Measurements from ENCODE around the gene CEP68.
"Not testable (repeated sequence)": the region's sequence is repeated elsewhere in the genome, so short reads cannot be mapped to it uniquely, and the experiment has no call there.

CEP68 gene, protein sequence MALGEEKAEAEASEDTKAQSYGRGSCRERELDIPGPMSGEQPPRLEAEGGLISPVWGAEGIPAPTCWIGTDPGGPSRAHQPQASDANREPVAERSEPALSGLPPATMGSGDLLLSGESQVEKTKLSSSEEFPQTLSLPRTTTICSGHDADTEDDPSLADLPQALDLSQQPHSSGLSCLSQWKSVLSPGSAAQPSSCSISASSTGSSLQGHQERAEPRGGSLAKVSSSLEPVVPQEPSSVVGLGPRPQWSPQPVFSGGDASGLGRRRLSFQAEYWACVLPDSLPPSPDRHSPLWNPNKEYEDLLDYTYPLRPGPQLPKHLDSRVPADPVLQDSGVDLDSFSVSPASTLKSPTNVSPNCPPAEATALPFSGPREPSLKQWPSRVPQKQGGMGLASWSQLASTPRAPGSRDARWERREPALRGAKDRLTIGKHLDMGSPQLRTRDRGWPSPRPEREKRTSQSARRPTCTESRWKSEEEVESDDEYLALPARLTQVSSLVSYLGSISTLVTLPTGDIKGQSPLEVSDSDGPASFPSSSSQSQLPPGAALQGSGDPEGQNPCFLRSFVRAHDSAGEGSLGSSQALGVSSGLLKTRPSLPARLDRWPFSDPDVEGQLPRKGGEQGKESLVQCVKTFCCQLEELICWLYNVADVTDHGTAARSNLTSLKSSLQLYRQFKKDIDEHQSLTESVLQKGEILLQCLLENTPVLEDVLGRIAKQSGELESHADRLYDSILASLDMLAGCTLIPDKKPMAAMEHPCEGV

DNA sequence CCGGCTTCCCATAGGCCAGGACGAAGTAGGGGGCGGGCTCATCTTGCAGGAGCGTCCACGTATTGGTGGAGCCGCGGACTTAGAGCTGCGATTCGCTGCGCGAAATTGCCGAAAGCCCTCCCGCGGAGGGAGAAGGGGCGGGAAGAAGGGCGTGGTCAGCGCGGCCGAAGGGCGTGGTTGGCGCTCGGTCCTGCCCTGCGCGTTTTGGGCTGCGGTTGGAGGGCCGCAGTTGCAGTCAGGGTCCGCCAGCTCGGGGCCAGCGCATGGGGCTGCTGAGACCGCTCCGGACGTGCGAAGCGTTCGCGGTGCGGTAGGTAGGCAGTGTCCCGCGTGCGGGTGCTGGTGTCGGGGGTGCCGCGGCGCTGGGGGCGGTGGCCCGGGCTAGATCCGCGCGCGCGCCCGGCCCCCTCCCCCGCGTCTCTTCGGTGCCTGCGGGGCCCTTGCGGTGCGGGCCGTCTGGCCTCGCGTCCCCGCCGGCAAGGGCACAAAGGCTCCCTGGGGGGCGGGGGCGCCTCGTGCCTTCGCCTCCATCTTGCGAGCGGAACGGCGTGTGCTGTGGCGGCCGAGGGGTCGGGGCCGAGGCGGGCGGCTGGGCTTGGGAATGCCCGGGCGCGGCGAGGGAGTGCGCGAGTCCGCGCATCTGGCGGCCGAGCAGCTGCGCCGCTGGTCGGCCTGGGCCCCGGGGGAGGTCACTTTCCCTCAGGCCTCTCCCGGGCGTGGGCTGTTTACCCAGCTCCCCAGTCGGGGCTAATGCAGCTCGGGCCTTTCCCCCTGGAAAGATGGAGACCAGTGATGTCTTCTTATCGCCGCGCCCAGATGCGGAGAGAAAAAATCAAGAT lies at the start of gene CEP68:
CEP68 (plus strand) TSS at position 202 of the 839 bp plus-strand sequence. CDS start 13,029 bp downstream, outside the sequence.
- peak; percentile 96 for DNase-seq

DNA sequence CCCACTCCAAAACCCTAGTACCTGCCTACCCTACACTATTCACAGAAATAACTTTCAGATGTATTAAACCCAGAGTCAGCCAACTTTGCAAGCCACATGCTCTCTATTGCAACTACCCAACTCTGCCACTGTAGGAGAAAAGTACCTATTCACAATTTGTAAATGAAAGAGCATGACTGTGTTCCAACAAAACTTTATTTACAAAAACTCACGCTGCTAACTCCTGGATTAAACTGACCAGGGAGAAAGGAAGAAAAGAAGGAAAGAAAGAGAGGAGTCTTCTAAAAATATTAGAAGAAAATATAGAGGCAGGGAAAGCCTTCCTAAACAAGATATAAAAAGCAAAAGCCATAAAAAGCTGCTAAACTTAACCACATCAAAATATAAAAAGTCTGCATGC lies 42.4 kb upstream of the CEP68 start:
- no peak for DNase-seq

GRCh38 chr2:65015731-65016130 lies 40.5 kb upstream of the CEP68 start:
- no peak for DNase-seq

- DNase-seq = no peak
Observed at GRCh38 chr2:65016789-65017188, 39.4 kb upstream of the CEP68 start.

DNA sequence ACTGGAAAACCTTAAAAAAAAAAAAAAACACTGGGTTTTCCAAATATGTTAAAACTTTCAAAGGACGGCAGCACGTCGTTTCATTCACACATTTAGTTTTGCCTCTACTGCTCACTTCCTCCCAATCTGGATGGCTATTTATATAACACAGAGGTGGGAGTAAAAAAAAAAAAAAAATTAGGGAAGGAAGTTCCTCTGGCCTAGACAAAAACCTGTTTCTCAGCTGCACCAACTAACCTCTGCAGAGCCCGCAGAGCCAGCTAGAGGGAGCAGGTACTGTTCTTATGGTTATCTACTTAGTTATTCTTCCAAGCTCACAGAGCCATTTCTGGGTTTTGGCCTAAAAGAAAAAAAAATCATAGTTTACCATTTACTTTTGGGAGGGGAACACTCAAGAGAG lies 38.9 kb upstream of the CEP68 start:
- DNase-seq = peak; percentile 60

GRCh38 chr2:65018141-65018582 lies 38.1 kb upstream of the CEP68 start:
- peak; percentile 72 for DNase-seq

DNA sequence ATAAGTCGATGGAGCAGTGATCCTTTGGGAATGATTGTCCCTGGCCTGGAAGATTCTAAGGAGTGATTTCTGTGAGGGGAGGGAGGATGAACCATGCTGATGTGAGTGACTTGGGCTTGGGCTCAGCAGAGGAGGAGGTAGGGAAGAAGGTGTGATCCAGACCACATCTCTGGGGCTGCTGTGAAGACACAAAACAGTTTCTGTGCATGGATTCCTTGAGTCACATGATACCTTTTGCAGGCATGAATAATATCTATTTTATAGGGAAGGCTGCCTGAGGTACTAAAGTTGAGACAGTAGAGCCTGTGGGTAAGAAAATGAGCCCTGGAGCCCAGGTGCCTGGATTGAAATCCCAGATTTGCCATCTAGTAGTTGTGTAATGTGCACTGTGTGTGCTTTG lies 37.2 kb upstream of the CEP68 start:
- no peak for DNase-seq

- DNase-seq = no peak
Observed at GRCh38 chr2:65019675-65020195, 36.5 kb upstream of the CEP68 start.

DNA sequence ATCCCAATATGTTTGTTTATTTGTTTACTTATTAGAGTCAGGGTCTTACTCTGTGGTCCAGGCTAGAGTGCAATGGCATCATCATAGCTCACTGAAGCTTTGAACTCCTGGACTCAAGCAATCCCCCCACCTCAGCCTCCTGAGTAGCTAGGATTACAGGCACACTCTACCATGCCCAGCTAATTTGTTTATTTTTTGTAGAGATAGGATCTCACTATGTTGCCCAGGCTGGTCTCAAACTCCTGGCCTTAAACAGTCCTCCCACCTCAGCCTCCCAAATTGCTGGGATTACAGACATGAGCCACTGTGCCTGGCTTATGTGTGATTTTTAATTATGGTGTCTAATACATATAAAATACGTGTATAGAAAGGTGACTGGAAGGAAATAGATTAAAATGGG lies 36.0 kb upstream of the CEP68 start:
- DNase-seq = not testable (repeated sequence)

DNA sequence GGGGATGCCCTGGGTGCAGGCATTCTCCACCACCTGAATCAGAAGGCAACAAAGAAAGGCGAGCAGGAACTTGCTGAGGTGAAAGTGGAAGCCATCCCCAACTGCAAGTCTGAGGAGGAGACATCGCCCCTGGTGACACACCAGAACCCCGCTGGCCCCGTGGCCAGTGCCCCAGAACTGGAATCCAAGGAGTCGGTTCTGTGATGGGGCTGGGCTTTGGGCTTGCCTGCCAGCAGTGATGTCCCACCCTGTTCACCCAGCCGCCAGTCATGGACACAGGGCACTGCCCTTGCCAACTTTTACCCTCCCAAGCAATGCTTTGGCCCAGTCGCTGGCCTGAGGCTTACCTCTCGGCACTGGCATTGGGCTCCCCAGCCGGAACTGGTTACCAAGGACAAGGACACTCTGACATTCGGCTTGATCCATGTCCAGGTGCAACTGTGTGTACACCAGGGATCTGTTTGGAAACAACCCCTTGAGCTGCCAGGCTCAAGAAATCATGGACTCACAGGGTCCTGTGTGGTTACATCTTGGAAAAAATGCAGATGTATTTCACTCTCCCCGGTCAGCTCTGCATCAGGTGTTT lies 35.2 kb upstream of the CEP68 start:
- DNase-seq = no peak

GRCh38 chr2:65021709-65022108 lies 34.5 kb upstream of the CEP68 start:
- DNase-seq = no peak

GRCh38 chr2:65022189-65022588 lies 34.0 kb upstream of the CEP68 start:
- DNase-seq = no peak

GRCh38 chr2:65023742-65024141 lies 32.5 kb upstream of the CEP68 start:
- DNase-seq = no peak

DNA sequence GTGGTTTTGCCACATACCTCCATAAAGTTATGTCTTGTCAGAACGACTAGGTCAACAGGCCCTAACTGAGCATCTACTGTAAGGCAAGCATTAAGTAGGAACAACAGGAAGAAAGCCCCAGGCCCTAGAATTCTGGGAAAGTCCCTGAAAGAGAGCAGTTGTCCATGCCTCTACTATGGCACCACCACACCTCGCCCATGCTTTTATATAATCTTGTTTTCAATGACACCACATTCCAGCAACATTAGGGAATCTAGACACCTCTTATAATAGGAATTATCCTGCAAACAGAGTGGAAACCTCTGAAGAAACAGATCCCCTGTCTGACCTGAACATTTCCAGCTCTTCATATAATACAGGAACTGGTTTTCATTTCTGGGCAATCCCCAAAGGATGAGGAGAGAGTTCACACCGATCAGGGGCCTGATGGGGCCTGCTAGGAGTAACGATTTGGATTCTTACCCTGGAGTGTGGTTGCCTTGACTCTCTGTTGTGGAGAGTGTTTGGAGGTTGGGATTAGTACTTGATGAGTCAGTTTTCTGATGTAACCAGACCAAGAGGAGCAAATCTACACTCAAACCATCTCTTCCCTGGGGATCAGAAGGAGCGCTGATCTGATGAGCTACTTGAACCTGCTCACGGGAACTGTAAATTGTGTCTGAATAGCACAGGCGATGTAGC lies 31.9 kb upstream of the CEP68 start:
- no peak for DNase-seq

GRCh38 chr2:65025453-65026123 lies 30.6 kb upstream of the CEP68 start:
- DNase-seq = peak; percentile 6

DNA sequence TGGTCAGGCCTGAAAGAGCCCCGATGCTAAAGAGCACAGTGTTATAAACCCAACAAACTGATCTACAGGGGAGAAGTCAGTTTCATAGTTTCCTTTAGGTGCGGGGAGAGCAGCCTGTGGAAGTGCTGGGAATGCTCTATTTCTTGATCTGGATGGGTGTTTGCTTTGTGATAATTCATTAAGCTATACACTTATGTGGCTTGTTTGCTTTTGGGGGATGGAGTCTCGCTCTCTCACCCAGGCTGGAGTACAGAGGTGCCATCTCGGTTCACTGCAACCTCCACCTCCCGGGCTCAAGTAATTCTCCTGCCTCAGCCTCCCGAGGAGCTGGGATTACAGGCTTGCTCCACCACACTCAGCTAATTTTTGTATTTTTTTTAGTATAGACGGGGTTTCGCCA lies 30.1 kb upstream of the CEP68 start:
- no peak for DNase-seq

DNA sequence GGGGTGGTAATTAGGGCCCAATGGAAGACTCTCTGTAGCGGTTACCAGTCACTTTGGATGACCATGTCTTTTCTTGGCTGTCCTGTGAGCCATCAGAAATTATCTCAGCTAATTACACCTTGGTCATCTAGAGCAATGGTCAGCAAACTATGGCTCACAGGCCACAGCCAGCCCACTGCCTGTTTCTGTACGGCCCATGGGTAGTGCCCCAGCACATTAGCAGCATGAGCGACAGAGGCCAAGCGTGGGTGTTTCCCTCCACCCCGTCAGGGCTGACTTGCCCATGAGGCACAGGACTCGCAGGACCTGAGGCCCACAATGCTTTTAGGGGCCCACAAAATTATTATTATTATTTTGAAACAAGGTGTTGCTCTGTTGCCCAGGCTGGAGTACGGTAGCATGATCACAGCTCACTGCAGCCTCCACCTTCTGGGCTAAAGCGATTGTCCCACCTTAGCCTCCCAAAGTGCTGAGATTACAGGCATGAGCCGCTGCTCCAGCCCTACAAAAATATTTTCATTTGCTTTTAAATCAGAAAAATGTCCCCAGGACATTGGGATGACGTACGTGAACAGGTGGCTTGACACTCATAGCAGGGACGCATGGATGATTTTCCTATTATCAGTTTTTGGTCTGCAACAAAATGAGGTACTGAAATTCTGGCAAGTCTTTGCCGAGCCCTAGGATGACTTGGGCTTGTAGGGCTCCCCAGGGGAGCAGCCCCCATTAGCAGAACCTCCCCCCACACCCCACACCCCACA lies 29.3 kb upstream of the CEP68 start:
- DNase-seq = no peak

GRCh38 chr2:65027616-65028244 lies 28.5 kb upstream of the CEP68 start:
- DNase-seq = no peak

DNA sequence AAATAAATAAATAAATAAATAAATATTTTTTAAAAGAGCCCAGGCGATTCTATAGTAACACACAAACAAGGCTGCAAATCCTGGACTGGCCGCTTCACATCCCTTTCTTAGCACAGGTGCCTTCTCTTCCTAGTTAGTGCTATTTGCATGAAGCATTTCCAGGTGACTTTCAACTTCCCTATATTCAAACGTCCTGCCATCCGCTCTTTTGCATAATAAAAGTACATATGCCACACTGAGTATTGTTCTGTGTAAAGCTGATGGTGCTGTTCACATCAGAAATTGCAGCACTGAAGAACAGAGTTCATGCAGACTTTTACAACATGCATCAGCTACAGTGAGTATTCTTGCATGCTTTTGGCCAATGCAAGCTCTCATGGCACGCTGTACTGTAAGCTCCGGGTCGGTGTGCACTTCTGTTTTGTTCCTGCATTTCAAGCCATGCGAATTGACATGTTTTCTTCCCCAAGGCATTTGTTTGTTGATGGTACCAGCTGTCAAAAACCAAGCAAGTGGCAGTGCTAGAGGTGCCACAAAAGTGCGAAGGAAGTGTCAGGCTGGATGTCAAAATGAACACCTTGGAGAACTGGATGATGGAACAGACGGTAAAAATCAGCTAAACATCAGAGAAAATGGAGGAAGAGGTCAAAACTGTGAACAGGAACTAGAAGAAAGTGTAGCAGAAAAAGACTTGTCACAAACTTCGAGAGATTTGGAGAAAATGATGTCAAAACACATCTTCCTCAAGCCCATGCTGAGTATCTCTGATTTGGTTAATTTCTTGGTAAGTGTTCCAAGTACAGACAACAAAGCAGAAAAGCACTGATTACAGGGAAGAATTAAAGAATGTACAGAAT lies 25.5 kb upstream of the CEP68 start:
- DNase-seq = no peak

Data from GDM1 (cell line).